GM13976 (cell line): Measurements from ENCODE around the gene SLC37A3.

Source experiments
- DNase-seq: peaks from one replicate; pipeline ENCODE4 v3.0.0; 2012; ENCODE audit warnings: low spot score
- CTCF ChIP-seq: IDR thresholded peaks from 2 replicates; pipeline ENCODE4 v1.5.1; 2012; ENCODE audit warnings: borderline replicate concordance, mild to moderate bottlenecking; ENCODE audit not compliant: insufficient read depth; ENCODE audit errors: extremely low read depth, missing control alignments, control extremely low read depth
- in situ Hi-C: fragments of 300-500 bp; cut with MboI; formaldehyde crosslinking; loops from one replicate; pipeline ENCODE4 v1.12.0; 2022; ENCODE audit warnings: low sequenced_read_pairs, mixed read lengths, inconsistent platforms; ENCODE audit not compliant: unreplicated experiment

The SLC37A3 gene

GRCh38 chr7:140295224-140295738 is 103.0 kb downstream of the SLC37A3 start:
- no peak for DNase-seq
- in situ Hi-C loops, result no loop called here
- TF ChIP-seq CTCF, result no peak

GRCh38 chr7:140294454-140294853 is 103.9 kb downstream of the SLC37A3 start:
- TF ChIP-seq CTCF, result no peak
- in situ Hi-C loops, result no loop called here
- DNase-seq, result no peak

- in situ Hi-C loops, result no loop called here
- no peak for TF ChIP-seq CTCF
- no peak for DNase-seq
Observed at GRCh38 chr7:140292438-140292837, 105.9 kb downstream of the SLC37A3 start.

GRCh38 chr7:140289804-140290203 is 108.5 kb downstream of the SLC37A3 start:
- TF ChIP-seq CTCF, result no peak
- in situ Hi-C loops, result no loop called here

GRCh38 chr7:140287988-140288387 is 110.3 kb downstream of the SLC37A3 start:
- no peak for TF ChIP-seq CTCF
- in situ Hi-C loops, result no loop called here
- no peak for DNase-seq

More at GRCh38 chr7:140289804-140290203, 108.5 kb downstream of the SLC37A3 start:
- DNase-seq, result no peak

GRCh38 chr7:140285938-140286337 is 112.4 kb downstream of the SLC37A3 start:
- in situ Hi-C loops, result no loop called here
- DNase-seq, result no peak
- no peak for TF ChIP-seq CTCF

GRCh38 chr7:140284062-140284461 is 114.3 kb downstream of the SLC37A3 start:
- TF ChIP-seq CTCF, result no peak
- no peak for DNase-seq
- in situ Hi-C loops, result no loop called here
